Prostate gland (tissue), 2 donors: ENCODE data around the gene EIF4G2.

Experiments
- CTCF ChIP-seq, 4 experiments: fragments of 200-600 bp in 2 of 4; fragments of 450-650 bp in 2 of 4; sonication (generic) in 2 of 4; IDR thresholded peaks; 1 replicate in 3 of 4; 2 replicates in 1 of 4; pipeline ENCODE4 v1.5.1; 2016 to 2019; ENCODE audit warnings: antibody characterized with exemption in 4 of 4, mild to moderate bottlenecking in 2 of 4, moderate library complexity in 2 of 4
- POLR2A ChIP-seq: fragments of 450-650 bp; IDR thresholded peaks from one replicate; pipeline ENCODE4 v1.6.1; 2016; ENCODE audit warnings: antibody characterized with exemption, mild to moderate bottlenecking
- POLR2AphosphoS5 ChIP-seq: sonication (generic); formaldehyde crosslinking; IDR thresholded peaks from one replicate; pipeline ENCODE4 v1.6.1; 2017; ENCODE audit warnings: antibody characterized with exemption

- no peak for TF ChIP-seq CTCF (IDR thresholded peaks at IDR 0.05)
- no peak for TF ChIP-seq POLR2AphosphoS5
- no peak for TF ChIP-seq POLR2A
Observed at GRCh38 chr11:10764412-10764811, 44.3 kb downstream of the EIF4G2 start.
